ENCODE measurements around the gene TLL1.

The TLL1 gene

DNA sequence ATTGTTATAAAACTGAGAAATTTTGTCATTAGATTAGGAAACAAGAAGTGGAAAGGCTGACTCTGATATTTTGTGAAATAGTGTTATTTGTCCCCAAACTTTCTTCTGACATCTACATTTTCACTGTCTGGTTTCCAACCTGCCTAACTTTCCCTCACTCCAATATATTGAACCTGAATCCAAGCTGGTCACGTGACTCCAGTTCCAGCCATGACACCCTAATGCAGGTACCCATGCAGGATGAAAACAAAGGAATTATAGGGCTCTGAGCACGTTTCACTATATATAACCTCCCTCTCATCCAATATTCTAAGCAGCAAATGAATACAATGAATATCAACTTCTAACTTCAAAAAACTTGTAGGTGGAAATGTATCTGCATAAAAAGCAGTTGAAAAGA lies 231.6 kb downstream of the TLL1 start:
- ChIA-PET POLR2A (no interaction called here), CTCF (no interaction called here)
- TF ChIP-seq, protein P1, sequence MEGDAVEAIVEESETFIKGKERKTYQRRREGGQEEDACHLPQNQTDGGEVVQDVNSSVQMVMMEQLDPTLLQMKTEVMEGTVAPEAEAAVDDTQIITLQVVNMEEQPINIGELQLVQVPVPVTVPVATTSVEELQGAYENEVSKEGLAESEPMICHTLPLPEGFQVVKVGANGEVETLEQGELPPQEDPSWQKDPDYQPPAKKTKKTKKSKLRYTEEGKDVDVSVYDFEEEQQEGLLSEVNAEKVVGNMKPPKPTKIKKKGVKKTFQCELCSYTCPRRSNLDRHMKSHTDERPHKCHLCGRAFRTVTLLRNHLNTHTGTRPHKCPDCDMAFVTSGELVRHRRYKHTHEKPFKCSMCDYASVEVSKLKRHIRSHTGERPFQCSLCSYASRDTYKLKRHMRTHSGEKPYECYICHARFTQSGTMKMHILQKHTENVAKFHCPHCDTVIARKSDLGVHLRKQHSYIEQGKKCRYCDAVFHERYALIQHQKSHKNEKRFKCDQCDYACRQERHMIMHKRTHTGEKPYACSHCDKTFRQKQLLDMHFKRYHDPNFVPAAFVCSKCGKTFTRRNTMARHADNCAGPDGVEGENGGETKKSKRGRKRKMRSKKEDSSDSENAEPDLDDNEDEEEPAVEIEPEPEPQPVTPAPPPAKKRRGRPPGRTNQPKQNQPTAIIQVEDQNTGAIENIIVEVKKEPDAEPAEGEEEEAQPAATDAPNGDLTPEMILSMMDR (IDR thresholded peaks at IDR 0.05; ENCODE audit: control extremely low read depth, extremely low read depth, low read depth, missing control alignments), result no peak
- DNase-seq (ENCODE audit: extremely low spot score), result no peak

DNA sequence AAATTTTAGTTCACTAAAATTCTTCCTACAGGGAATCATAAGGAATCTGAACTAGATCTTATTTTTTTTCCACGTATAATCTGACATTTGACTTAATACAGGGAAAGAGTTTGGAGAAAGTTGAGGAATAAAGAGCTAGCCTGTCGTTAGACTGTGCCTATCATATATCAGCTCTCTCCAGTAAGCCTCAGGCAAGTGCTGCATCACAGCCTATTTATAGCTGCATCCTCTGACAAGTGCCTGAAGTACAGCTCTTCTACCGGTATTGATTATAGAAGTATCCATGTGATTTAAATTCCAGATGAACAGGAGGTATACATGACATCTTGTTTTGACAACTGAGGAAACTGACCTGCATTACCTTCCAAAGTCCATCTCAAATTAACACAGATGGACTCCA lies 248.9 kb downstream of the TLL1 start:
- CTCF ChIA-PET, result interaction anchor here (0.9 to 1.8 kb wide), 2 partner anchors 9 to 18 kb away, joined by 3 to 8 read pairs; no protein-coding TSS in a partner anchor
- TF ChIP-seq, protein P1 (IDR thresholded peaks at IDR 0.05; ENCODE audit: control extremely low read depth, extremely low read depth, low read depth, missing control alignments), result no peak
- no peak for DNase-seq (ENCODE audit: extremely low spot score)
- POLR2A ChIA-PET, result no interaction called here

DNA sequence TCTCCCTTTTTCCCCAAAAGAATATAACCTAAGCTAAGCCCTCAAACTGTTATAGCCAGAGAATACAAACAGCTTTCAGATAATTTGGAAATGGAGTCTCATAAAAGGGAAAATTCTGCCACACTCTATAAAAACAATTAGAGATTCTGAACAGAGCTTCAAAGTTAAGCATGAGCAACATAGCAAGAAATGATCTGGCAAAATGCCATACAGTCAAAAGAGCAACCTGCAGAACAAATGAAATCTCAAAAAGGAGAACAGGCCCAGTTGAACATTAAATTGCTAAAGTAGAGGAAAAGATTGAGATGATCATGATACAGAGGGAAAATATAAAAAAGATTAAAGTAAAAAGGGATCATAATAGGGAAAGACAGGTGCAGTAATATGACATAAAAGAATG lies 250.5 kb downstream of the TLL1 start:
- ChIA-PET POLR2A (no interaction called here), CTCF (interaction anchor here (0.9 to 1.8 kb wide), 3 partner anchors 8 to 12 kb away, joined by 3 to 8 read pairs (median 3); no protein-coding TSS in a partner anchor)
- TF ChIP-seq, protein P1 (IDR thresholded peaks at IDR 0.05; ENCODE audit: control extremely low read depth, extremely low read depth, low read depth, missing control alignments), result no peak
- no peak for DNase-seq (ENCODE audit: extremely low spot score)

DNA sequence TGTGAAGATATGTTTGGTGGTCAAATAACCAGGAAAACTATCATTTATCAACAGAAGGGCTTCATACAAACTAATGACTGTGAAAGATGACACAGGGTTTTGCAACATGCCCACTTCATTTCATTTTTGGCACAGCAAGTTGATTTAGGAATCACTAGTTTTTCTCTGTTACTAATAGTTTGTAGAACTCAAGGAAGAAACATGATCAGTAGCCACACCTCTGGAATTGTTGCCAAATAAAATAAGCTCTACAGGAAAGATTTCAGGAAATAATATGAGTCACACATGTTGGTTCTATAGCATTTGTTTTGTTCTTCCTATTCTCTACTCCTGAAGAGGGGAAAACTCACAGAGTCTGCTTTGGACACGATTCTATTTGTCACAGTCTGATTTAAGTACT lies 255.4 kb downstream of the TLL1 start:
- ChIA-PET CTCF (no interaction called here), POLR2A (no interaction called here)
- no peak for DNase-seq (ENCODE audit: extremely low spot score)
- TF ChIP-seq, protein P1 (IDR thresholded peaks at IDR 0.05; ENCODE audit: control extremely low read depth, extremely low read depth, low read depth, missing control alignments), result no peak

DNA sequence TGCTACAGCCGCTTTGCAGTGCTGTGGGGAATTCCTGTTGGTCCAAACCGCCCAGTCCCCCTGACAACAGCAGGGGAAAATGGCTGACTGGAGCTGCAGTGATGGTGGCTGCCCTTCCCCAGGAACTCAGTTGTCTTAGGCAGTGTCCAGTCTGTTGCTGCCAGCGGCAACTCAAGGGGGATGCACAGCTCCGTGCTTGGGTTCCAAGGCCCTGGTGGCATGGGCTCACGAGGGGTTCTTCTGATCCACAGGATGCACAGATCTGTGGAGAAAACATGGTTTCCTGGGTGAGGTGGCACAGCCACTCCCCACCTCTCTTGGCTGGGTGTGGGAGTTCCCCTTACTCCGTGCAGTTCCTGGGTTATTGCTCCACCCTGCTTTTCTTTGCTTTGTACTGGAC lies 261.2 kb downstream of the TLL1 start:
- DNase-seq (ENCODE audit: extremely low spot score), result no peak
- ChIA-PET POLR2A (no interaction called here), CTCF (no interaction called here)
- TF ChIP-seq, protein P1 (IDR thresholded peaks at IDR 0.05; ENCODE audit: control extremely low read depth, extremely low read depth, low read depth, missing control alignments), result no peak

DNA sequence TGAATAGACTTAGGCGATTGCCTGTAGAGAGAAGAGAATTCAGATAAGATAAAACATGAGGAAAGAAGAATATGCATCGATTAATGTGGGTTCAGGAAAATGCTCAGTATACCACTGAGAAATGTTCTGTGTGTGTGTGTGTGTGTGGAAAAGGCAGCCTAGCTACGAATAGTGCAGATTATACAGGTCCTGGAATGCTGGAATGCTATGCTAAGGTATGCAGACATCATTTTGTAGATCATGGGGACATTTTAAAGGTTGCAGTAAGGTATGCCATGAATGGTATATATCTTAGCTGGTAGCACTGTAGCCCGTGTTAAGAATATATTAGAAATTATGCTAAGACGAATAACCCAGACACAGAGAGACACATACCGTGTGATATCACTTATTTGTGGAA lies 267.9 kb downstream of the TLL1 start:
- TF ChIP-seq, protein P1 (IDR thresholded peaks at IDR 0.05; ENCODE audit: control extremely low read depth, extremely low read depth, low read depth, missing control alignments), result no peak
- CTCF ChIA-PET, result no interaction called here
- POLR2A ChIA-PET, result no interaction called here
- no peak for DNase-seq (ENCODE audit: extremely low spot score)

DNA sequence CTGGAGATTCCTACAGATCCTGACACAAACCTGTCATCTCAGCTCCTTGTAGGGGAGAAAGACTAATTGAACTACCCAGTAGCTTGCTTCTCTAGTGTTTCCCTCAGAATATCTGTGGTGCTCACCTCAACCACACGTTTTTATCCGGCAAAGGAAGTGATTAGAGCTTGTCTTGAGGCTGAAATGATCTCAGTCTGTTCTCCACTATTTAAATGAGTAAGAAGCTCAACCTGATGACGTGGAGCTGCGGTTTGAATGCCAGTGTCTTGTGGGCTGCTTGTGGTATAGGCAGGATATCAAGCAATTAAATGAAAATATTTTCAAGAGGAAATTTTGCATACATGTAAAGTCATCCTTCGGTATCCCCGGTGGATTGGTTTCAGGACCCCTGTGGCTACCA lies 270.2 kb downstream of the TLL1 start:
- ChIA-PET POLR2A (no interaction called here), CTCF (no interaction called here)

More for the DNA sequence above, 270.2 kb downstream of the TLL1 start:
- TF ChIP-seq, protein P1 (IDR thresholded peaks at IDR 0.05; ENCODE audit: control extremely low read depth, extremely low read depth, low read depth, missing control alignments), result no peak
- no peak for DNase-seq (ENCODE audit: extremely low spot score)
